HL-60/S4 (cell line): ENCODE results near the gene MT1X.
"Not testable (repeated sequence)": the region's sequence is repeated elsewhere in the genome, so short reads cannot be mapped to it uniquely, and the experiment has no call there.

ENCODE experiments used
- in situ Hi-C: fragments of 300-500 bp; cut with MboI; formaldehyde crosslinking; loops from 2 replicates; pipeline ENCODE4 v1.14.3; 2022; ENCODE audit warnings: low sequenced_read_pairs

Gene MT1X

DNA sequence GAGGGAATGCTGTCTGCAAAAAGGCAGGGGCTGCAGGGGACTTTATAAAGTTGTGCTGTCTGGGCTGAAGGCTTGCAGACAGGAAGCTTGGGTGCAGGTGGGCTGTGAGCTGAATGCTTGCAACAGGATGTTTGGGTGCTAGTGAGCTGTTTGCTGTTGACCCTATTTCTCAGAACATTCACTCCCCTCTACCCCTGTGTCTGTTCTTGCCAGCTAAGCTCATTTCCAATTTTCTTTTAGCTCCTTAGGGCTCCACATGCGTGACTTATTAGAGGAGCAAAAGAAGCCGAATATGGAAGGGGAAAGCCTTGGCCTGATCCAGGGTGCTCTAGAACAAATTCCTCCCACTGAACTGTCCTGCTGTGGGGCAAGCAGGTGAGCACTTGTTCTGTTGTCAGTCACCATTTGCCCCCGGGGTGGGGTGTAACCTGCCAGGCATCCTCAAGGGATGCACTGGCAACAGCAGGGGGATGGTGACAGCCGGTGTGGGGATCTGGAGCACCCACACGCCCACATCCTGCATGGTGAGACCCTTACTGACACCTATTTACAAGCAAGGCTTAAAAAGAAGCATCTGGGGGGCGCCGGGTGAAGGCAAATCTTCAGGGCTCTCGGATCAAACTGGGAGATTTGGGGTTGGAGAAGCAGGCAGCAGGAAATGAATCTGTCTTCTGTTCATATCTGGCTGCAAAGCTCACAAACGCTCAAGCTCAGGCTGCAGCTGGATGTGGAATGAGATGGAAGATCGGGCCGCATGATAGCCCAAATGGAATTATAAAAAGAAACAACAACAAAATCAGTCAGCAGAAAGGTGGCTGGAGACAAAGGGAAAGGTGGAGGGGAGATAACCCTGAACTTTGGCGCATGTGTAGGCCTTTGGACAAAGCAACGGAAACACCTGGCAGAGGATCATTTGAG is 26.5 kb downstream of the MT1X start:
- in situ Hi-C loops, result loop anchor here (10.0 kb wide), 1 partner anchor 124 kb away; the partner anchor contains the start of gene MT3

DNA sequence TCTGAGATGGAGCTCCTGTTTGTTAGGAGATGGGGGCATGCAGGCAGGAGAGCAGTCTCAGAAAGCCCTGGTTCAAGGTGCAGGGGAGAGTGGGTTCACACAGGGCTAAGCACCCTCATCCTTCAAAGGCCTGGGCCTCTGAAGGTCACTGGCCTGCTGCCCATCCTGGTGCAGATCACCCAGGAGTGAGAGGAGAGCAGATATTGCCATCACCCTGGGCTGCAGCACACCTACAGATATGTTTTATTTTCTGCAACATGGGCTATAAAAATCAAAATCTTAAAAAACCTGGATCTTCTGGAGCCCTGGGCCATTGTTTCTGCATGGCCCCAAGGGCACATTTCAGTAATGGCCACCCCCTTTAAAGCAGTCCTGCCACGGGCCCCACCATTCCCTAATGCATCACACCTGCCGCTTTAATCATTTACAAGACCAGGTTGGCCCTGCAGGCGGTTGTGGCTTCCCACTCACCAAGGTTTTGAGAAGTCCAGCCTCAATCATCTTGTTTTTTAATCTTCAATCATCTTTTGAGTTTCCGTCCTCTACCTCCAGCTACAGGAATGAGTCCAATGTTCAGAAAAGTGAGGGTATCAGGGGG is 27.3 kb downstream of the MT1X start:
- in situ Hi-C loops, result loop anchor here (10.0 kb wide), 1 partner anchor 125 kb away; the partner anchor contains the start of gene MT3

DNA sequence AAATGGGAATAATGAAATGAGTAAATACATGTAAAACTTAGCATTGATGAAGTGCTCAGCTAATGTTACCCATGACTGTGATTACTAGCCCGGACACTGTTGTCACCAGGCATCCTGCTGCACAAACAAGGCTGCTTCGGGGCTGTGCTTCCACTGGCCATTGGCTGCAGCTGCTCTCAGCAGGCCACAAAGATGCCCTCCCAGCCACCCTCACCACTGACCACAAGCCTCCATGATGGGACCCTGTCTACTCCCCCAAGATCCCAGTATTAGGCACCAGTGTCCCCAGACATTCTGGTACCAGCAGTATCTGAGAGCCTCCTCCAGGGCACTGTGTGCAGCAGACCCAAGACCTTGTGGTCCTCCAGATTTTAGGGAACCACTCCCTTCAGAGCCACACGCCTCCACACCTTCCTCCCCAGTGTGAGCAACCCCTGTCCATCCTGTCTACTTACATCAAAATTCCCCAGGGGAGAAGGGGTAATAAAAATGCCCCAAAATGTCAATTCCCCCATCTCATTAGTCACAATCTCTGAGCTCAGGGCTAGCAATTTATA is 28.0 kb downstream of the MT1X start:
- in situ Hi-C loops, result no loop called here

DNA sequence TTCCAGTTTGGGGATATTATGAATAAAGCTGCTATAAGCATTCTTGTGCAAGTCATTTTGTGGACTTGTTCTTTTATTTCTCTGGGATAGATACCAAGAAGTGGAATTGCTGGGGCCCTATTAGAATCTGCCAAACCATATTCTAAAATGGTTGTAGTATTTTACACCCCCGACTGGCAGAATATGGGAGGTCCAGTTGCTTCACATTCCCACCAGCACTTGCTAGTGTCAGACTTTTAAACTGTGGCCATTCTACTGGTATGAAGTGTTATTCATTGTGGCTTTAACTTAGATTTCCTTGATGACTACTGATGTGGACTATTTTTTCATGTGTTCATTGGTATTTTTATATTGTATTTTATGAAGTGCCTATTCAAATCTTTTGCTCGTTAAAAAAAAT is 29.6 kb downstream of the MT1X start:
- in situ Hi-C loops, result no loop called here

DNA sequence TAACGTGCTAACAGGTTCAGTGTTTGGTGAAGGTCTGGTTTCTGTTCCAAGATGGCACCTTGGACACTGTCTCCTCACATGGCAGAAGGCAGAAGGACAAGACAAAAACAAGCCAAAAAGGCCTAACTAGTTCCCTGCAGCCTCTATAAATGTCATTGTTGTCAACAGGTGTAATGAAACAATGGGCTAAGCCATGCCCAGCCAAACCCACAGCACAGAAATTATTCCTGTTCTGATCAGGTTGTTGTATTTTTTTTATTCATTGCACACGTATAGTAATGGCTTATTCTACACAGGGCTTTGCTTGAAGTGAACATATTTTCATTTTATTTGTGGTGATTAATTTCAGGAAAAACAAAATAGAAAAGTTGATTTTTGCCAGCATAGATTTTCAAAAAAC is 31.5 kb downstream of the MT1X start:
- in situ Hi-C loops, result no loop called here

DNA sequence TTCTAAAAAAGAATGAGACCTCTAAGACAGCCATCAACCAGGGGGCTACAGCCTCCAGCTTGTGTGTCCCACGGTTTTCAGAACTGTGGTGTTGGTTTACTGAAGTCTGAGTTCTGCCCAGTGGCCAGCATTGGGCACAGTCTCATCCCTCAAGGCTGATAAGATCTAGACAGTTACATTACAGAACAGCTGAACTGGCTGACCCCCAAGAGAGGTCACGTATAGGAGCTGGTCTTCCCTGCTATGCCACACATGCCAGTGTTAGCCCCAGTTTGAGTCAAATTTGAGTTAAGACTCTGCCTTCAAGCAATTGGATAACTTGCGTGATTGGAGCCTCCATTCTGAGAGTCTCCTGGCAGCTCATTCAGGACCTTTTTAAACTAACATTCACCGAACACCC is 32.9 kb downstream of the MT1X start:
- in situ Hi-C loops, result no loop called here

DNA sequence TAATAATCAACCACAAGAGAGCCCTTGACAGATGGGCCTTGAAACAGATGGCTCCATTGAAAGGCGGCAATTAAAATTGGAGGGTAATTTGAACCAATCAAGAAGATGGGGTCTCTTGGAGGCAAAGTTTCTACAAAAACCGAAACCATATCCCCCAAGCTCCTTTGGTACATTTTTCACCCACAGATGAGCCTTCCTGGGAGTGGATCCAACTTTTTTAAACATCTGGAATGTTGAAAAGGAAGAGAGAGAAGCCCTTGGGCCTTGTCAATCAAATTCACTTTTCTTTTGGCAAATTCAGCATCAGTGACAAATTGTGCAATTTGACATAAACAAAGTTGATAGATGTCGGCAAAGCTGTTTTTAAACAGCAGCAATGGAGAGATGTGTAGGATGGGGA is 34.5 kb downstream of the MT1X start:
- in situ Hi-C loops, result no loop called here

DNA sequence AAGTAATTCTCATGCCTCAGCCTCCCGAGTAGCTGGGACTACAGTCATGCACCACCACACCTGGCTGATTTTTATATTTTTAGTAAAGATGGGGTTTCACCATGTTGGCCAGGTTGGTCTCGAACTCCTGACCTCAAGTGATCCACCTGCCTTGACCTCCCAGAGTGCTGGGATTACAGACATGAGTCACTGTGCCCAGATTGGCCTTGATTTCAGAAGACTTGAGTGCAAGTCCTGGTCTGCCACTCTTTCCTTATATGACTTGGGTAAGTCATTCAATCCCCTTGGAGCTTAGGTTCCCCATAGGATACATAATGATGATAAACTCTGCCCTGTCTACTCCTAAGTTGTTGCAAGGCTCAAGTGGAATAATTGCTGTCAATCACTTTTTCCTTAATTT is 35.3 kb downstream of the MT1X start:
- in situ Hi-C loops, result not testable (repeated sequence)

DNA sequence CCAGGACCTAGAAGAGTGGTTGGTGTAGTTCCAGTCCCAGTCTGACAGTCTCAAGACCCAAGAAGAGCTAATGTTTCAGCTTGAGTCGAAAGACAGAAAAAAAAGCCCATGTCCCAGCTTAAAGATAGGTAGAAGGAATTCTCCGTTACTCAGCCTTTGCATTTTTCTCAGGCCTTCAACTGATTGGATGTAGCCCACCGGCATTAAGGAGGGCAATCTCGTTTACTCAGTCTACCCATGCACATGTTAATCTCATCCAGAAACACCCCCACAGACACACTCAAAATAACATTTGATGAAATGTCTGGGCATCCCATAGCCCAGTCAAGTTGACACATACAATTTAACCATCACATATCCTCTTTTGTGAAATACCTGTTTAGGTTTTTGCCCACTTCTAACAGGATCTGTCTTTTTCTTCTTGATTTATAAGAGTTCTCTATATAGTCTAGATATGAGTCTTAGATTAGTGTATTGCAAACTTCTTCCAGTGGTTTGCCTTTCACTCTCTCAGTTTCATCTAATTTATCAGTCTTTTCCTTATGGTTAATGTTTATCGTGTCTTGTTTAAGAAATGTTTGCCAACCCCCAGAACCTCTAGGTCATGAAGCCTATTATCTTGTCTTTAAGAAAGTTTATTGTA is 40.1 kb downstream of the MT1X start:
- in situ Hi-C loops, result no loop called here

DNA sequence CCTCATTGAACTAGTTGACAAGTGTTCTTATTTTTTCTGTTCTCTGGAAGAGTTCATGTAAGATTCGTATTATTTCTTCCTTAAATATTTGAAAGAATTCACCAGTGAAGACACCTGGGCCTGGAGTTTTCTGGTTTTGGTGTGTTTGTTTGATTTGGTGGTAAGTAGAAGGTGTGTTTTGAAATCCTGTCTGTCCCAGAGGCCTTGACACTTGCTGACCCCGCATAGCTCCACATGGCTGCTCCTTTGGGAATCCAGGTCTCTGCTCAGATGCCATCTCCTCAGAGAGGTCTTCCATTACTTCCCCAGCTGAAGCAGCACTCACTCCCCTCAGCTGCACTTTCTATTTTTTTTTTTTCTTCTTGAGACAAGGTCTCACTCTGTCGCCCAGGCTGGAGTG is 41.9 kb downstream of the MT1X start:
- in situ Hi-C loops, result no loop called here

DNA sequence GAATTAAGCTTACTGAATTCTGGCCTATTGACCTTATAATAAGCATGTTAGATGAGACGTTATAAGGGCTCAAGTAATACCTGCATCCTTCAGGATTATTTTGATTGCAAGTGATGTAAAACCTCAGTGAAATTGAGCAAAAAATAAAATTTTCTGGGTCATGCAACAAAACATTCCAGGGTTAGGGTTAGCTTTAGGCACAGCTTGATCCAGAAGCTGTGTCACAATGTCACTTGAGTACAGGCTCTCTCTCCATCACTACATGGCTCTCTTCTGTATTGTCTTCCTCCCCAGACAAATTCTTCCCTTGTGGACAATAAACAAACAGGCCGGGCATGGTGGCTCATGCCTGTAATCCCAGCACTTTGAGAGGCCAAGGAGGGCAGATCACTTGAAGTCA is 44.0 kb downstream of the MT1X start:
- in situ Hi-C loops, result no loop called here

DNA sequence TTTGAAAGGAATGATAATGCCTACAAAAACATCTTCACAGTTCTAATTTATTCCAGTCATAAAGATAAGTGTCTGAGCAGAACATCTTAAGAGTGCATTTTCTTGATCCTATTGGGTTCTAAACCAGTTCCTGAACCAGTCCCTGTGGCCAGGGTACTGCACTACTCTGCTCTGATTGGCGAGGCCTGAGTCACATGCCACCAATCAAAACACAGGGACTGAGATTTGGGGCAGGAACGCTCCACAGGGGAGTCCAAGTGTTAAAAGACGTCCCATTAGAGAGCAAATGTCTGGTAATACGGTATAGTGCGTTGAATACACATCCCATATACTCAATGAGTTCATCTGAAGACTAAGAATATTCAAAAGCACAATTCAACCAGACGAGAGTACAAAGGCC is 44.7 kb downstream of the MT1X start:
- in situ Hi-C loops, result no loop called here

DNA sequence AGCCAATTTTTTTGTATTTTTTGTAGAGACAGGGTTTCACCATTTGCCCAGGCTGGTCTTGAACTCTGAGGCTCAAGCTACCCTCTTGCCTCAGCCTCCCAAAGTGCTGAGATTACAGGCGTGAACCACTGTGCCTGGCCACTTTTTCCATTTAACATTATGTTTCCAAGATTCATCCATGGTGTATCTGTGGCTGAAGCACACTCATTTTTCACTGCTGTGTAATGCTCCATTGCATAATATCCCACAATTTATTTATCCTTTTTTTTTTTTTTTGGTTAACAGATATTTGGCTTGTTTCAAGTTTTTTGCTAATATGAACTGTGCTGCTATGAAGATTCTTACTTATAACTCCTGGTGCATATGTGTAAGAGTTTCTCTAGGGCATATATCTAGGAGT is 45.8 kb downstream of the MT1X start:
- in situ Hi-C loops, result no loop called here

DNA sequence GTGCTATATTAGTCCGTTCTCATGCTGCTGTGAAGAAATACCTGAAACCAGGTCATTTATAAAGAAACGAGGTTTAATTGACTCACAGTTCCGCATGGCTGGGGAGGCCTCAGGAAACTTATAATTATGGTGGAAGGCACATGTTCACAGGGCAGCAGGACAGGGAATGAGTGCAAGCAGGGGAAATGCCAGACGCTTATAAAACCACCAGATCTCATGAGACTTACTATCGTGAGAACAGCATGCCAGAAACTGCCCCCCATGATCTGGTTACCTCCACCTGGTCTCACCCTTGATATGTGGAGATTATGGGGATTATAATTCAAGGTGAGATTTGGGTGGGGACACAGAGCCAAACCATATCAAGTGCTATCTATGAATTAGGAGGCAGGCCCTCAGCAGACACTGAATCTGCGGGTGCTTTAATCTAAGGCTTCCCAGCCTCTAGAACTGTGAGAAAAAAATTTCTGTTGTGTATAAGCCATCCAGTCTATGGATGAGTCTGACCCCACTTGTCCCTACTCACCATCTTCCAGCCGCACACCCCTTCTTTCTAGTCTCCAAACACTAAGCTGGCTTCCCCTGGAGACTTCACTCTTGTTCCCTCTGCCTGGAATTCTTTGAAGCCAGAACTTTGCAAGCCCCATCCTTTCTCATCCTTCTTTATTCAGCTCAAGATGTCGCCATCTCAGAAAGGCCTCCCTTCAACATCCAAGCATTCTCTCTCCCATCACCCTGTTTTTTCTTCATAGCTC is 46.9 kb downstream of the MT1X start:
- in situ Hi-C loops, result no loop called here

DNA sequence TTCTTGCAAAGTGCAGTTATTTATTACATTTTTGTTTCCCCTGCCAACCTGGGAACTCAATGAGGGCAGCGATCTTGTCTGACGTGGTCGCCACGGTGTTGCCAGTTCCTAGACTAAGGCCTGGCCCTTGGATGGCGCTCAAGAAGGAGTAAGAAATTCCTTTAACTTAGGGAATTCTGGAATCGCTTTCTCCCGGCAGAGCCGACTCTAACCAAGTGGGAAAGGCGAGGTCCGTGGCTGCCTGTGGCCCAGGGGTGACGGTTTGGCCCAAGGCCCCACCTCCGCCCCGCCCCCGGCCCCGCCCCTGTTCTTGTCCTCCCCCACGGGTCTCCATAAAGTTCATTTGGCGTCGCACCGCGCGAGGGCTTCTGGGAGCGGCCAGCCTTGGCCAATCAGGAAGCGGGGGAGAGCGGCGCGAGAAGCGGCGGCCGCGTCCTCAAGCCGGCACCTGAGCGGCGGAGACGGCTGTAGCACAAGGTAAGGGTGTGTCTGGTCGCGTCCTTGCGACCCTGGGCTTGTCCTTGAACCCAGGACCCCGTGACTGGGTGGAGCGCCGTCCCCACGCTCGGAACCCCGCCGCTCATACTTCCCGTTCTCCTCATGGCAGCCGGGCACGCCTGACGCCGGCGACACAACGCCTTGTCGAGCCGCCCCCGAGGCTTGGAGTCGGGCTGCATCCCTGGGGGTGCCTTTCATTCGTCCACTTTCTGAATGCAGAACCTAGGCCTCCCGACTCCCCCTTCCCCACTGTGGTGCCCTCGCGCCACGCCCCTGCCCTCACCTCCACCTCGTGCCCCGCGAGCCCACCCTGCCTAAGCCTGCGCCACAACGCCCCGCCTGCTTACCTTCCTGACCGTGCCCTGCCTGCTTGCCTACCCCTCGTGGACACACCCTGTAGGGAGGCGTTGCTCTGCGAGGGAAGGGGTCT is 47.7 kb downstream of the MT1X start, which contains the start of gene NUP93:
TSS of gene NUP93 (plus strand) at position 395 of the 928 bp plus-strand sequence. CDS start 18,119 bp downstream, outside the sequence.
- in situ Hi-C loops, result no loop called here

DNA sequence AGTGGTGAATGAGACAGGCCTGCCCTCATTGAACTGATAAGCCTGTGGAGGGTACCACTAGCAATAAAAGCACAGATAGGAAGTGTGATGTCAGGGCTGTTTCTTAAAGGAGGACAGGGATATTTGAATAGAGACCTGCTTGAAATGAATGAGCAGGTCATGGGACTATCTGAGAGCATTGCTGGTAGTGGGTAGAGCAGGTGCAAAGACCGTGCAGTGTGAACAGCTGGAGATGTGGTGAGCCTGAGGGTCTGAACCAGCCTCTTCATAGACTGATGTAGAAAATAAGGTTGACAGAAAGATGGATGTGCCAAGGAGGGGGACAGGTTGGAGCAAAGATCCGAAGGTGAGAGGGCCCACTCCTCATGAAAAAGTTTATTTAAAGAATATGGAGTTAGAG is 50.1 kb downstream of the MT1X start:
- in situ Hi-C loops, result no loop called here

DNA sequence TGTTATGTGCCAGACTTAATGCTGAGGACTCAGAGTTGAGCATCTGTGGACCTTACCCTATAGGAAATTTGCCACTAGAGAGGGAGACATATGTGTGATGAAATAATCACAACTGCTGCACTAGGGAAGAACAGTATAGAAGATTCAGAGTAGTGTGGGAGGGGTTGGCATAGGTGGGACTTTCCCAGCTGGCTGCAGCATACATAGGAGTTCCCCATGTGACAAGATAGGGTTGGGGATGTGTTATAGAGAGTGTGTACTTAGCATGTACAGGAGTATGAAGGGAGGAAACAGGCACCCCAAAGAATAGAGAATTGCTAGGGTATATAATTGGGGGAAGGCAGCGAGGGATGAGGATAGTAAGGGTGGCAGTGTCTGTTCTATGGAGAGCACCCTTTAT is 50.6 kb downstream of the MT1X start:
- in situ Hi-C loops, result no loop called here
